Measurements from ENCODE around the gene UBE2D2. TPM values are rescaled to one million over a fixed set of nuclear protein-coding genes. Genes with fewer than 3 reads are reported as not detected.
A peak's percentile ranks its signal among the peaks of the same experiment; 100 is the strongest.

Gene UBE2D2
- total and polyA plus RNA-seq, 2 of the 13 experiments (the other 11 are each of a cell fraction or from before 2014, with no cell fraction given), result 79.1 to 109 TPM

GRCh38 chr5:139633295-139634027 is 72.3 kb downstream of the UBE2D2 start:
- Histone ChIP-seq H3K36me3 (replicated peaks in 1 of 2; ENCODE audit: control insufficient read depth in 1 of 2, insufficient read depth in 2 of 2, low read length in 2 of 2) (peaks cover 2 to 12% of the 10 kb centered on the region in 2 experiments; a peak in 2 of 5 replicates), H3K4me1 (ENCODE audit: insufficient read depth, low read length) (peaks cover 52% of the 10 kb centered on the region), H3K27ac (ENCODE audit: extremely low read length, insufficient read depth, low read length) (no peak overlapping the region), H3K4me3 (replicated peaks in 1 of 3; ENCODE audit: insufficient read depth in 1 of 3, low read depth in 2 of 3, low read length in 3 of 3) (no peak overlapping the region), H3K9me3 (ENCODE audit: low read length) (no peaks in the 10 kb centered on the region), H3K27me3 (ENCODE audit: control insufficient read depth in 1 of 2, insufficient read depth in 2 of 2, low read length in 2 of 2) (no peaks in the 10 kb centered on the region), H4K20me1 (ENCODE audit: insufficient read depth, low read length) (no peaks in the 10 kb centered on the region), H3K79me2 (ENCODE audit: insufficient read depth, low read length) (no peaks in the 10 kb centered on the region), H3K4me2 (ENCODE audit: low read depth, low read length) (no peak overlapping the region), H3K9ac (ENCODE audit: insufficient read depth, low read depth, low read length) (no peak overlapping the region), H2AFZ (ENCODE audit: low read length) (no peak overlapping the region)
- 20% methylated on average over 4 of the region's 6 CpGs for WGBS (ENCODE audit: low lambda C conversion rate)
- BruUV-seq (replicated peaks), result no TSS peak
- POLR2A ChIA-PET, result interaction anchor here (0.6 to 1.9 kb wide), 6 partner anchors 15 to 132 kb away, joined by 3 to 6 read pairs (median 4); partner anchors contain the start of genes CXXC5 and UBE2D2
- intact Hi-C loops (cut with micrococcal nuclease; ENCODE audit: unreplicated experiment) (loop anchor here (1.0 to 10.0 kb wide), 3 partner anchors 57 to 211 kb away; no protein-coding TSS in a partner anchor), in situ Hi-C loops (cut with HindIII; ENCODE audit: extremely low pct_ligation_motif_present, low pct_unique_long_range_greater_than_20kb) (loop anchor here (25.0 kb wide), 1 partner anchor 329 kb away; no protein-coding TSS in a partner anchor)
- peak; percentile 92 for FAIRE-seq
- CTCF ChIA-PET (ENCODE audit: low intra/inter-chr PET ratio, low total read pairs), result interaction anchor here (1.4 to 2.5 kb wide), 2 partner anchors 56 to 132 kb away, joined by 16 to 54 read pairs; no protein-coding TSS in a partner anchor
- ATAC-seq, result peak; percentile 45
- DNase-seq (ENCODE audit: low spot score), result peak; percentile 76
- TF ChIP-seq ZSCAN25 (CRISPR knock-in tag; IDR thresholded peaks at IDR 0.05), result 0 out of 2 replicates have a peak, but pooled peaks have one; percentile 29
- peak; percentile 70; the same call in 1 of the 2 replicates for TF ChIP-seq ZBTB25 (CRISPR knock-in tag; IDR thresholded peaks at IDR 0.05)
- peak; percentile 24; the same call in 1 of the 2 replicates for TF ChIP-seq KAT8 (CRISPR knock-in tag; IDR thresholded peaks at IDR 0.05)
- 0 out of 2 replicates have a peak, but pooled peaks have one; percentile 38 for TF ChIP-seq ZNF792 (CRISPR knock-in tag; IDR thresholded peaks at IDR 0.05)
- TF ChIP-seq MEIS1 (CRISPR knock-in tag; IDR thresholded peaks at IDR 0.05; ENCODE audit: borderline replicate concordance), result 0 out of 2 replicates have a peak, but pooled peaks have one; percentile 14
- 0 out of 2 replicates have a peak, but pooled peaks have one; percentile 68 for TF ChIP-seq TARDBP (CRISPR knock-in tag; IDR thresholded peaks at IDR 0.05)
- 0 out of 2 replicates have a peak, but pooled peaks have one; percentile 31 for TF ChIP-seq ZNF557 (CRISPR knock-in tag; IDR thresholded peaks at IDR 0.05)
- no peak for TF ChIP-seq RNF219 (CRISPR knock-in tag; IDR thresholded peaks at IDR 0.05)
- peak; percentile 98 for TF ChIP-seq STAG1 (CRISPR knock-in tag; IDR thresholded peaks at IDR 0.05)
- TF ChIP-seq MIXL1 (CRISPR knock-in tag; IDR thresholded peaks at IDR 0.05), result 0 out of 2 replicates have a peak, but pooled peaks have one; percentile 48
- TF ChIP-seq ZNF362 (CRISPR knock-in tag; IDR thresholded peaks at IDR 0.05; ENCODE audit: borderline replicate concordance), result 0 out of 2 replicates have a peak, but pooled peaks have one; percentile 36
- TF ChIP-seq MXD4 (CRISPR knock-in tag; IDR thresholded peaks at IDR 0.05), result no peak
- TF ChIP-seq ZNF644 (CRISPR knock-in tag; IDR thresholded peaks at IDR 0.05; ENCODE audit: low read depth), result 0 out of 2 replicates have a peak, but pooled peaks have one; percentile 23
- TF ChIP-seq RFXAP (CRISPR knock-in tag; IDR thresholded peaks at IDR 0.05; ENCODE audit: borderline replicate concordance), result 0 out of 2 replicates have a peak, but pooled peaks have one; percentile 41
- peak; percentile 59; the same call in 1 of the 2 replicates for TF ChIP-seq REPIN1 (CRISPR knock-in tag; IDR thresholded peaks at IDR 0.05; ENCODE audit: borderline replicate concordance, low read depth)
- TF ChIP-seq ZNF12 (CRISPR knock-in tag; IDR thresholded peaks at IDR 0.05), result no peak
- 0 out of 2 replicates have a peak, but pooled peaks have one; percentile 21 for TF ChIP-seq MEF2D (CRISPR knock-in tag; IDR thresholded peaks at IDR 0.05)
- peak; percentile 35; the same call in 1 of the 2 replicates for TF ChIP-seq GATAD1 (CRISPR knock-in tag; IDR thresholded peaks at IDR 0.05)
- no peak for TF ChIP-seq SCMH1 (CRISPR knock-in tag; IDR thresholded peaks at IDR 0.05; ENCODE audit: borderline replicate concordance)
- TF ChIP-seq RAD21 (CRISPR knock-in tag; IDR thresholded peaks at IDR 0.05), result peak; percentile 93
- TF ChIP-seq KDM2A (CRISPR knock-in tag; IDR thresholded peaks at IDR 0.05; ENCODE audit: borderline replicate concordance, low read depth), result peak; percentile 91
